GM10248 (cell line): ENCODE results near the gene CAMTA1.

Experiments
- CTCF ChIA-PET: fragments of 300-600 bp; sonication (Branson Sonifier 250); formaldehyde crosslinking; extraction: SDS; loops from one replicate; lab custom pipeline; 2021; ENCODE audit warnings: antibody characterized with exemption; lab: Yijun Ruan, JAX
- POLR2A ChIA-PET: fragments of 350-650 bp; sonication (Branson Sonifier 250); formaldehyde crosslinking; extraction: SDS; loops from one replicate; lab custom pipeline; 2020; ENCODE audit warnings: antibody characterized with exemption; lab: Yijun Ruan, JAX
- DNase-seq: peaks from one replicate; pipeline ENCODE4 v3.0.0; 2012; ENCODE audit errors: extremely low spot score
- TF ChIP-seq, protein P1 (sequence below): IDR thresholded peaks from 2 replicates; pipeline ENCODE4 v1.5.1; 2012; ENCODE audit warnings: mild to moderate bottlenecking, low read depth; ENCODE audit errors: extremely low read depth, missing control alignments, control extremely low read depth

Gene CAMTA1

GRCh38 chr1:6988796-6989195 lies 203.5 kb downstream of the CAMTA1 start:
- POLR2A ChIA-PET, result no interaction called here
- DNase-seq, result no peak
- CTCF ChIA-PET, result no interaction called here
- TF ChIP-seq, protein P1, sequence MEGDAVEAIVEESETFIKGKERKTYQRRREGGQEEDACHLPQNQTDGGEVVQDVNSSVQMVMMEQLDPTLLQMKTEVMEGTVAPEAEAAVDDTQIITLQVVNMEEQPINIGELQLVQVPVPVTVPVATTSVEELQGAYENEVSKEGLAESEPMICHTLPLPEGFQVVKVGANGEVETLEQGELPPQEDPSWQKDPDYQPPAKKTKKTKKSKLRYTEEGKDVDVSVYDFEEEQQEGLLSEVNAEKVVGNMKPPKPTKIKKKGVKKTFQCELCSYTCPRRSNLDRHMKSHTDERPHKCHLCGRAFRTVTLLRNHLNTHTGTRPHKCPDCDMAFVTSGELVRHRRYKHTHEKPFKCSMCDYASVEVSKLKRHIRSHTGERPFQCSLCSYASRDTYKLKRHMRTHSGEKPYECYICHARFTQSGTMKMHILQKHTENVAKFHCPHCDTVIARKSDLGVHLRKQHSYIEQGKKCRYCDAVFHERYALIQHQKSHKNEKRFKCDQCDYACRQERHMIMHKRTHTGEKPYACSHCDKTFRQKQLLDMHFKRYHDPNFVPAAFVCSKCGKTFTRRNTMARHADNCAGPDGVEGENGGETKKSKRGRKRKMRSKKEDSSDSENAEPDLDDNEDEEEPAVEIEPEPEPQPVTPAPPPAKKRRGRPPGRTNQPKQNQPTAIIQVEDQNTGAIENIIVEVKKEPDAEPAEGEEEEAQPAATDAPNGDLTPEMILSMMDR, result no peak

DNA sequence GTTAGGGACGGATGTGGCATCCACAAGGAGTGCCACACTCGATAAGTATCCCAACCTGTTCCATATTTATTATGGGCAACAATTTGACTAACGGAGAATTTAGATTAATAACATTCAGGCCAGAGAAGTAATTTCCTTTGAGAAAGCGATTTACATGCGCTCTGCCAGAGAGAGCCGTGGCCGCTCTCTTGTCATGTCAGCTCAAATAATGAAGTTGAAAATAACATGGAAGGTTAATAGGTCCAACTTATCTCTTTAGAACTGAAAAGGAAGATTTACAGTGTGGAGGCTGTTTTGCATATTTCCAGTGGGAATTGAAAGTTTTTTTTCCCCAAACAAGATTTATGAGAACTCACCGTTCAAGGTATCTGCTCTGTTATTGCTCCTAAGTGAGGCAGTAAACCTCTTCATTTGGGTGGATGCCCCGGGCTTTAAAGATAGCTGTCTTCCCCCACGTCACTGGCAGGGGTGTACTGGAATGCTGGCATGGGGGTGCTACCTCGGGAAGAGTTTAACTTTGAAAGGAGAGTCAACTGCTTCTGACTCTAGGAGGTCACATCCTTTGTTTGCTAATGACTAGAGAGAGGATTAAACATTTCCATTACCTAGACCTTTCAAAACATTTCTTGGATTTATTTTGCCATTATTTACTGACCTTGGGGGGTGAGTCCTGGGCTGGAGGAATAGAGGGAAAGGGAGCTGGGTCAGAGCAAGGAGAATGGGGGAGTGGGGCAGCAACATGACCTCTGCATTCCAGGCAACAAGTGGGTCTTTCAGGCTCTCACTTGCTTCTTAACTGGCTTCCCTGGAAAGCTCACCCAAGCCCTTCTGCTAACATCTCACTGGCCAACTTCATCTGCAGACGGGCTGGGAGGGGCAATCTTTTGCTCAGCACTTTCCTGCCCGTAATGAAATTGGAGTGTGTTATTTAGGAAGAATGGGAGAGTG lies 204.2 kb downstream of the CAMTA1 start:
- CTCF ChIA-PET, result interaction anchor here (1.1 kb wide), 1 partner anchor 10 kb away, joined by 3 read pairs; no protein-coding TSS in a partner anchor

DNA sequence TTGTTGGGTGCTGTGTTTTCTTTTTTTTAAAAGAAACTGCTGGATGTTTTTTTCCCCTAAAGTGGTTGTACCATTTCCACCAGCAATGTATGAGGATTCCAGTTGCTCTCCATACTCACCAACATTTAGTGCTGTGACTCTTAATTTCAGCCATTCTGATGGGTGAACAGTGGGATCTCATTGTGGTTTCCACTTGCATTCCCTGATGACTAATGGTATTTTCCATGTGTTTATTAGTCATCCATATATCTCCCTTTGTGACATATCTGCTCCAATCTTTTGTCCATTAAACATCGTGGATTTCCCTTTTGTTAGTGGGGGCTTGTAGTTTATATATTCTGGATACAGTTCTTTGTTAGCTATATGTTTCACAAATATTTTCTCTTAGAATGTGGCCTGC lies 206.0 kb downstream of the CAMTA1 start:
- ChIA-PET CTCF (no interaction called here), POLR2A (no interaction called here)
- TF ChIP-seq, protein P1, result no peak
- DNase-seq, result no peak

More for the DNA sequence above, 204.2 kb downstream of the CAMTA1 start:
- POLR2A ChIA-PET, result interaction anchor here (0.6 kb wide), 1 partner anchor 294 kb away, joined by 4 read pairs; no protein-coding TSS in a partner anchor
- TF ChIP-seq, protein P1, result no peak
- DNase-seq, result no peak

GRCh38 chr1:6995789-6996188 lies 210.5 kb downstream of the CAMTA1 start:
- no peak for DNase-seq
- TF ChIP-seq, protein P1, result no peak
- ChIA-PET POLR2A (interaction anchor here (0.5 to 1.0 kb wide), 2 partner anchors 30 to 259 kb away, joined by 3 read pairs; no protein-coding TSS in a partner anchor), CTCF (interaction anchor here (1.6 kb wide), 1 partner anchor 15 kb away, joined by 4 read pairs; no protein-coding TSS in a partner anchor)

GRCh38 chr1:6996371-6996770 lies 211.1 kb downstream of the CAMTA1 start:
- ChIA-PET POLR2A (interaction anchor here (0.5 to 1.0 kb wide), 2 partner anchors 31 to 260 kb away, joined by 3 read pairs; no protein-coding TSS in a partner anchor), CTCF (interaction anchor here (1.6 kb wide), 1 partner anchor 14 kb away, joined by 4 read pairs; no protein-coding TSS in a partner anchor)
- DNase-seq, result peak; percentile 62
- TF ChIP-seq, protein P1, result no peak

- TF ChIP-seq, protein P1, result no peak
- no peak for DNase-seq
- ChIA-PET POLR2A (interaction anchor here (1.0 kb wide), 1 partner anchor 31 kb away, joined by 3 read pairs; no protein-coding TSS in a partner anchor), CTCF (interaction anchor here (1.6 kb wide), 1 partner anchor 14 kb away, joined by 4 read pairs; no protein-coding TSS in a partner anchor)
These were observed 211.6 kb downstream of the CAMTA1 start for GRCh38 chr1:6996866-6997265.
